COLO668 (cell line): ENCODE measurements around the gene FAM170A.

Source experiments
- DNase-seq: peaks from one replicate; lab custom pipeline; 2025; ENCODE audit not compliant: unreplicated experiment; lab: John Stamatoyannopoulos, UW

The FAM170A gene, protein sequence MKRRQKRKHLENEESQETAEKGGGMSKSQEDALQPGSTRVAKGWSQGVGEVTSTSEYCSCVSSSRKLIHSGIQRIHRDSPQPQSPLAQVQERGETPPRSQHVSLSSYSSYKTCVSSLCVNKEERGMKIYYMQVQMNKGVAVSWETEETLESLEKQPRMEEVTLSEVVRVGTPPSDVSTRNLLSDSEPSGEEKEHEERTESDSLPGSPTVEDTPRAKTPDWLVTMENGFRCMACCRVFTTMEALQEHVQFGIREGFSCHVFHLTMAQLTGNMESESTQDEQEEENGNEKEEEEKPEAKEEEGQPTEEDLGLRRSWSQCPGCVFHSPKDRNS

DNA sequence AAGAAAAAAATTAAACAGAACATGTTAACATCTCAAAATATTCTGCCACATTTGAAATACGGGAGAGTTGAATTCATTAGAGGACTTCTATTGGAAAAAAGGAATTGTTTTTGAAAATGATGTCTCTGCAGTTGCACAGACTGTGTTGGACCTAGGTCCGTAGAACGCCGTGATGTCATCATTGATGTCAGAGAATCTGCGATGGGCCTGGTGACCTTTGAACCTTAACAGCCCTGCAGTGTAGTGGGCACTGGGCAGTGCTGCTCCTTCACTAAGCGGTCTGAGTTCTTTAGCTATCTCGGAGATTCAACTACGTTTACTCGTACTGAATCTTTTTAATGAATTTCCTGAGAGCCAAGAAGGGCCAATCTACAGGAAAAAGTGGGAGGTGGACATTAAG is at the start of gene FAM170A:
Gene FAM170A, plus strand, starts transcription at position 220 of the 400 bp plus-strand sequence. CDS start 211 bp downstream, outside the sequence.
- DNase-seq = no peak

DNA sequence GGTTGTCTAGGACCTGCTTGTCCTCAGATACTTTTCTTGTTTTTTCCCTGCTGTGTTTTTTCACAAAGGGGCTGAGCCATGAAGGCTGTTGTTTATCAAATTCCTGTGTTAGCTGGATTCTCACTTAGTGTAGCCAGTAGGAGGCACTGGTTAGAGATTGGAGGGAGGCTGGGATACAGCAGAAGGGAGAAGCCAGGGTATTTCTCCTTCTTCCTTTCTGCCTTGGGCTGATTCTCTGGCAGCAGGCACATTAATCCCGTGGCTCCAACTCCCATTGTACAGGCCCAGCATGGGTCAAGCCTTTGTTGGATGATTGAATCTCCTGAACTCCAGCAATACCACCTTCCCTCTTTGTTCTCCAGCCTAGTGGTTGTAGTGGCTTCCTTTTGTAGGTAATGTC is 46.4 kb upstream of the FAM170A start:
- no peak for DNase-seq

DNA sequence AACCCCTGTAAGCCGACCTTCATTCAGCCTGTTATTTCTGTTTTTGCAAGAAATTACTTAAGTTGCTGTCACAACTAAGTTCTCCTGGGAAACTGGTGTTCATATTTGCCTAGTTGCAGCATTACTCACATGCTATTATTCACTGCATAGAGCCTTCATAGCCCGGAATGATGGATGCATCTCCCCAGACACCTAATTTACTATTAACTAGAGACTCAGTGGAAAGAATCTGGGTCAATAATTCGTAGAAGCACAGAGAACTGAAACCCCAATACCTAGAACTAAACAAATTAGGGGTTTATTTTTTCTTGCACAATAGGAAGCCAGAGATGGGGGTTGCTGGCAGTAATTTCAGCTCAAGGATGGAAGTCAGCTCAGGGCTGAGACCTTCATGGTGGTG is 45.7 kb upstream of the FAM170A start:
- no peak for DNase-seq

DNA sequence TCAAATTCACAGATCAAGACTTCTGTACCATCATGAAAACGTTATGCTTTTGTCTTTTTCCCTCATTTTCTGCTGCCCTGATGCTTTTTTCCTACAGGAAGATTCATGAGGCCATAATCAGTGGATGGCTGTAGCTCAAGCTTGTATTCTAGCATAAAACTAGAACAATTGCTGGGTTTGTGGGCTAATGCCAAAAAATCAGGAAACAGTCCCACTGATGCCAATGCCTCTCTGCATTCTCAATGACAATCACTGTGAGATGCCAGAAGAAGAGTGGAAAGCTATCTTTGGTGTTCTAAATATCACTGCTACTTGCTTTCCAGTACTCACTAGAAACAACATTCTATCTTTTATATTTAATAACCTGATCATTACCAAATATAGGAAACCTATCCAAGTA is 33.3 kb upstream of the FAM170A start:
- no peak for DNase-seq

DNA sequence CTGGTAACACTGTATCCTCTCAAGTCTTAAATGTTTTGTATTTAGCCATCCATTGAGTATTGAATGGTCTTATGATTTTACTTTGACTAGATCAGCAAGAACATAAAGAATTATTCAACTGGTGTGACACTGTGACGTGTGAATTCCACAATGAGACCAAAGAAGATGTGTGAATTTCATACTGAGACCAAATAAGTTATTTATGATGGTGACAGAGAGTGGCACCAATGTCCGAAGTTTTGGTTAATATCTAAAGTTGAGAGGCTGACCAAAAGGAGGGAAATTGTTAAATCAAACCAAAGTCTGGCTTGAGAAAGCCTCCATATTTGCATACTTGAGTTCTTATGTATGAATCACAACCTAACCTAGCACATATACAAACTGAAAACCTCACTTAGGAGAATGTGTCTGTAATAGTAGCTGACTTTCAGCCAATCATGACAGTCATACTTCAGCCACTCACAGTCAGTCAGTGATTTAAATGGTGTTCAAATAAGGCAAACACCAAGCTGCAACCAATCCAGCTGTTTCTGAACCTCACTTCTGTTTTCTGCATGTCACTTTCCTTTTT is 31.5 kb upstream of the FAM170A start:
- no peak for DNase-seq

DNA sequence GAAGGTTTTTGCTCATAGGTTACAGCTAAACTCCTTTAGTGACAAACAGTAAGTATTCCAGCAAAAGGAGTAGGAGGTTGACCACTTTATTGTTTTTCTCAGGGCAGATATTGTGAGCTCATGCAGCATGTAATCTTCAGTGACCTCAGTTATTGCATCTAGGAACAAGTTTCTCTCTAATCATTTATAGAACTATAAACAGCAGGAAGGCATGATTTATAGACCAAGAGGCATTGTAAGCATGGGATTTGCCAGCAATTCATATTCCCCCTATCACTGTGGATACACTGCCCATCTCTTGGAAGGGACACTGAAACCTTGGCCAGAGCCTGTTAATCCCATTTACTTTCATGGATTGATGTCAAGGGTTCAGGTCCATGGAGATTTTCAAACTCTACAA is 15.4 kb upstream of the FAM170A start:
- DNase-seq = no peak

DNA sequence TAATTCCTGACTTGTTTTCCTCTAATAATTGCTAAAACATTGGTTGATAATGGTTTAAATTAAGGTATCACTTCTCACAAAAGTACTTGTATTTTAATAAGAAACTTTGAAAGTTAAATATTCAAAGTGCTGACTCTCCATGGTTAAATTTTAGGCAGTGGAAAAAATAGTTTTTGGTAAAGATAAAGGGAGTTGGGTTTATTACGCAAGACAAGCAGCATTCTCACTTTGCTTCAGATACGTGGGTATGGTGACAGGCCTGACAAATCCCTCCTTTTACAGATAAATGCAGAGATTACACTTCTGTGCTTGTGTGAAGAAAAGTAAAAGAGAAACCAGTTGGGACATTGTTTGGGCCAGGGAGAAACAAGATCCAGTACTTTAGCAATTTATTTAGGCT is 14.5 kb upstream of the FAM170A start:
- no peak for DNase-seq

DNA sequence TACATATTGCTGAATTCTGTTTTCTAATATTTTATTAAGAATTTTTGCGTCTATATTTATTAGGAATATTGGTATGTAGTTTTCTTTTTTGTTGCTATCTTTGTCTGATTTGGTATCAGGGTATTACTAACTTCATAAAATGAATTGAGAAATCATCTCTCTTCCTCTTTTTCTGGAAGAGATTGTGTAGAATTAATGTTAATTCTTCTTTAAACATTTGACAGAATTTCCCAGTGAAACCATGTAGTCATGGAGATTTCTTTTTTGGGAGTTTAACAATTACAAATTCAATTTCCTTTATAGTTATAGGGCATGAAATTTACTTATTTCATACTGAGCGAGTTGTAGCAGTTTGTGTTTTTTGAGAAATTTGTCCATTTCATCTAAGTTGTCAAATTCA is 3.3 kb upstream of the FAM170A start:
- DNase-seq = no peak

DNA sequence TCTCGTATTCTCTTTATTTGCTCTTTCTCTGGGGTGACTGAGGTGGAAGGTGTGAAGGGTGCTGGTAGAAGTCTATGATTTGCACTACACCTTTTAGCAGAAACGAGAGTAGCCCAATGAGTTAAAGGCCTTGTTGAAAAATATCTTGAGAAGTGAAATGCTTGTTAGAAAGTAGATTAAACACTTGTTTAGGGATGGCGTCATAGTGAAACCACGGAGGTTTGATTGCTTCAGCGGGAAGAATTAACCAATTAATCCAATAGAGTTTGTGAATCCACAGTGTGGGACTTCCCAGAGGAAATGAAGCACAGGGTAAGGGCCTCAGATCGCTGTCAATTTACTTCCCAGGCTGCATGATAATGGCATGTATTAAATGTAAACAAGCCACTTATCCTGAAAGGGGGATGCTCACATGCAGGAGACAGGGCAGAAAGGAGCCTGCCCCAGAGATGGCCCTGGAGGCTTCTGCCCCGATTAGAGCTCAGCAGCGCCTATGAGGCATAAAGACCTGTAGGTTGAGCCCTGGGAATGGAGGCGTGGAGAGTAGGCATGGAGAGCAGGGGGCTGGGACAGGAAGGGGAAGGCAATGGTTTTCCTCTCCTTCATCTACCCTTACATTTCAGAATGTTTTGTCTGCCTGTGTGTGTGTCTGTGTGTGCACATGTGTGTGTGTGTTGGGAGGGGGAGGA is 1.5 kb downstream of the FAM170A start:
- DNase-seq = no peak

DNA sequence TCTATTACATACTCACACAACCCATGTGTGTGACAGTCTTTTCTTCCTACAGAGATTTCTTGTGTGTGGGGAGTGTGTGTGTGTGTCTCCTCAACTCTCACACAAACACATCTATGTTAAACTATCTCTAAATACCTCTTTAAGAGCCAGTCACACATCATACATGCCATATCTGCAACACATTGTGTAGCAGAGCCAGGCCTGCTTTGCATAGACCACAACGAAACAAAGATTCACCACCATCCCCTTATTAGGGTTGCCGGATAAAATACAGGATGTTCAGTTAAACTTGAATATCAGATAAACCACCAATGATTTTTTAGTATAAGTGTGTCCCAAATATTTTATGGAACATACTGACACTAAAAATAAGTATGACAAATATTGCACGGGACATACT is 2.3 kb downstream of the FAM170A start:
- no peak for DNase-seq

DNA sequence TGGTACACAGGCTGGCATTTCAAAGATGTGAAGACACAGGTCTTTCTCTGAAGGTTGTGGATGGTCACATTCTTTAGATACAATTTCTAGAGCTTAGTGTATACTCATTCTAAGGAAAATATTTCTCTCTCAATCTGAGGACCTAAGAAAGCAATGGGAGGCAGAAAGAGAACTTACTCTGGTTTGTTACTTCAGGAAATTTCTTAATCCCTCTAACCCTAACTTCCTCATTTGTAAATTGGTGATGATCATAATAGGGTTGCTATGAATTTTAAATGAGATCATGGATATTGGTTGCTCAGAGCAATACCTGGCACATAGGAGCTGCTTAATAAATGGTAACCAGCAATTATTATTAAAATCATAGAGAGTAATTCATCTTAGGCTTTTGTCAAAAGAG is 22.1 kb downstream of the FAM170A start:
- no peak for DNase-seq

DNA sequence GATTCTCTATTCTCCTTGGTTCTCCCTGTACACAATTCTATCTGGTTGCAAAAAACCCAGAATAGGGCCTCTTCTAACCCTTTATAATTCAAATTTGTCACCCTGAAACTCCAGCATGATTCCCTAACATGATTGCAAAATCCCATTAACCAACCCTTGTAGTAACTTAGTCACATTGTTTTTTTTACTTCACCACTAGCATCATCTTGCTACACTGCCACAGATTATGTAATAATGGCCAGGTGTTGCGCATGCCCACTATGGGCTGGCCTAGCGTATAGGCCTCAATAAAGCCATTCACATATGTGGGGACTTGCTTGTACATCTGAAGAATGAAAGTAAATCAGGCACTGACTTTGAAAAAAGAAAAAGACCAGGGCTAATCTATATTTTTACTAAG is 25.7 kb downstream of the FAM170A start:
- no peak for DNase-seq

DNA sequence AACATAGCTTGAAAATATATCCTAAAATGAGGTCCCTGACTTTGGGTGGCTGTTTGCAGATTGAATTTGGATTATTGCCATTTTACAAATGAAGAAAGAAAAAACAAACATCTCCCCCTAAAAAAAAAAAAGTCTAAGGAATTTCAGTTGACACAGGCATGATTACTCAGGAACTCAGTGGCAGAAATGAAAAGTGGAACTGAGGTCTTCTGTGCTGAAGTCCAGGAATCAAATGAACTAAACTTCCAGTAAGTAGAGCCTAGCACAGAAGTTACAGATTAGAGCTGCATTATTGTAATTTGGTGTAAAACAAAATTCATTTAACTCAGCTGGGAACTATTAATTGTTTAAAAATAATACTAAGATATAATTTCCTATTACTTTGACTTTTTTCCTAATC is 26.7 kb downstream of the FAM170A start:
- no peak for DNase-seq

DNA sequence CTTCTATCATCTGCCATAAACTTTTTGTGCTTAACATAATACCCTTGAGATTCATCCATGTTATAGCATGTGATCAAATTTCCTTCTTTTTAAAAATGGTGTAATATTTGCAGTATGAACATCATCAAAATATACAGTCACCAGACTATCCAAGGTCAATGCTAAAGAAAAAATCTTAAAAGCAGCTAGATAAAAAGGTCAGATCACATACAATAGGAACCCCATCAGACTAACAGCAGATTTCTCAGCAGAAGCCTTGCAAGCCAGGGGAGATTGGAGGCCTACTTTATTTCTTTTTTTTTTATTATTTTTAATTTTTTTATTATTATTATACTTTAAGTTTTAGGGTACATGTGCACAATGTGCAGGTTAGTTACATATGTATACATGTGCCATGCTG is 37.2 kb downstream of the FAM170A start:
- DNase-seq = no peak

DNA sequence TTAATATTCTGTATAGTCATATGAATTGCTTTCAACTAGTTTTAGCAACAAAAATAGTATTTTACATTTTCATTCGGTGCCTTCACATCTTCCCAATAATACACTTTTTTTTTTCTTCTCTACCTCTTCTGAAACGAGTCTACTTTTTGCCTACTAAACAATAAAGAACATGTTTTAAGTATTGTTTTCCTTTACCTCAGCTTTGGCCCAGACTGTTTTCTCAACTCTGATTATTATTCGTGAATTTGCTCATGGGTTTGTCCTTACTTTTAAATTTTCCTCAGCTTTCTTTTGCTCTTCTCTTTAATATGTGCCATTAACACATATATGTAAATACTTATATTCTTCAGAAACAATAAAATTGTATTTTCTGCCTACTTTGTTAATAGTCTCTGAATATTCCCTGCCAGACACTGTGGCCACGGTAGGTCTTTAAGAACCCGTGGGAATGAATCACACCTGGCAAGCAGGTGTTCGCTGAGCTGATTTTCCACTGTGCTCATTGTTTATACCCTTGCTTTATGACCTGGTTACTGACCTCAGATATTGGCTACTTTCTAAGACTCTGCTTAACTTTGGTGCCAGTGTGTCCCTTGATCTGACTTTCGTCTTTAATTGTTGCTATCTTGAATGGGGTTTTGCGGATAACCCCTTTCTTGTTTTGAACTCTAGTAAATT is 49.1 kb downstream of the FAM170A start:
- DNase-seq = peak; percentile 4

DNA sequence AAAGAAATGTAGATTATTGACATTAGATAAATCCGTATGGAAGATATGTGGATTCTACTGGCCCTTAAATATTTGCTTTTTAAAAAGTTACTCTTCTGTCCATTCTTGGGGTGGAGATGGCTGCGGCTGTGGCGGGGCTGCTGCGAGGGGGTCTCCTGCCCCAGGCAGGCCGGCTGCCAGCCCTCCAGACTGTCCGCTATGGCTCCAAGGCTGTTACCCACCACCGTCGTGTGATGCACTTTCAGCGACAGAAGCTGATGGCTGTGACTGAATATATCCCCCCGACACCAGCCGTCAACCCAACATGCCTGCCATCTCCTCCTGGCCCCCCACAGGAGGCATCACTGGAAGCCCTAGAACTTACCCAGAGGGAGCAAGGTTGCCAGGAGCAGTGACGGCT is 50.7 kb downstream of the FAM170A start:
- no peak for DNase-seq

DNA sequence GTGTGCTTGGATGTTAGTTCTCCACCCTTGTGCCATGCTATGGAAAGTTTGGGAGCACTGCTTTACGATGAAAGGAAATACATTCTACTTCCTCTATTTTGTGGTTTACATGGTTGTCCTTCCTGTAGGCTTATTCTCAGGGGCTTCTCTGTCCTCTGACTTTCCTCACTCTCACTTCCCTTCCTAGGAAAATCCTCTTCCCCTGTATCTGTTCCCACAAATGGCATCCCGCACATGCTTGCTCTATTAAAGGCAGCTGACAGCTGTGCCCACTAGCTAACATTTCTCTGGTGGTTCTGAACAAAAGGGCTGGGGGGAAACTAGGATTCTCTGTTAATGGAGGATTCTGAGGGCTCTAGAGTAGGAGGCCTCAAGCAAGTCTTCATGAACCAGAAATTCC is 52.4 kb downstream of the FAM170A start:
- no peak for DNase-seq

DNA sequence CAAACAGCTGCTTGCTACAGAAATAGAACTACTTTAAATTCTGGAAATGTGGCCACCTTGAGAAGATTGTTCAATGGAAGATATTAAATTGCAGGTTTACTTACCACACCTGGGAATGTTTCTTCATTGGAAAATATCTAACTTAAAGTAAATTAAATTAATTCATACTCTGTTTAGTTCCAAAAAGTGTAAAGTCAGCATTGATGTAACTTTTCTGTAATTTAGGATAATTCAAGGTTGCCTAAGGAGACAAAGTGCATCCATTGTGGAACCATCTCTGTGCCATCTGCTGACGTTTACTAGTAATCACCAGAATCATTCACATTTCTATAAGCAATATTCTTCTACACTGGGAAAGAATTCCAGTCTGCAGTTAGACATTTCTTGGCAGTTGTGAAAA is 53.0 kb downstream of the FAM170A start:
- DNase-seq = no peak
